HG02588 (cell line): ENCODE results near the gene ASGR2.

Experiments
- ATAC-seq: cut with Tn5 transposase; IDR thresholded peaks from one replicate; pipeline ENCODE4 v1.9.1; 2021; ENCODE audit warnings: mild to moderate bottlenecking, moderate library complexity; ENCODE audit not compliant: unreplicated experiment

ASGR2 gene

GRCh38 chr17:7067198-7067597 is 47.4 kb downstream of the ASGR2 start:
- no peak for ATAC-seq

- no peak for ATAC-seq
These were observed 50.4 kb downstream of the ASGR2 start for GRCh38 chr17:7064261-7064660.

GRCh38 chr17:7063518-7064094 is 51.0 kb downstream of the ASGR2 start:
- no peak for ATAC-seq

- no peak for ATAC-seq
These were observed 54.3 kb downstream of the ASGR2 start for GRCh38 chr17:7060165-7060891.

- ATAC-seq: no peak
These were observed 55.7 kb downstream of the ASGR2 start for GRCh38 chr17:7058831-7059447.

- ATAC-seq: no peak
These were observed 58.2 kb downstream of the ASGR2 start for GRCh38 chr17:7056386-7056785.
